GM23338 (cell line): ENCODE data around the gene LPP. TPM values are rescaled to one million over a fixed set of nuclear protein-coding genes. Genes with fewer than 3 reads are reported as not detected.

Experiments
- ATAC-seq: fragments of 200-7000 bp; cut with Tn5 transposase; 3 replicates; pipeline ENCODE4 v1.9.1; 2020
- DNase-seq: peaks from one replicate; pipeline ENCODE4 v3.0.0-alpha.2; 2015; ENCODE audit warnings: low spot score
- H2AFZ ChIP-seq: fragments of 200-600 bp; sonication (generic); 2 replicates; pipeline ENCODE4 v1.8.0; 2016; ENCODE audit warnings: antibody characterized with exemption, mild to moderate bottlenecking, moderate library complexity
- H3F3A ChIP-seq: fragments of 200-600 bp; sonication (generic); replicated peaks from 2 replicates; pipeline ENCODE4 v1.8.0; 2017; ENCODE audit warnings: antibody characterized with exemption, mixed run types, low read depth
- H3K27ac ChIP-seq: fragments of 200-600 bp; sonication (generic); 2 replicates; pipeline ENCODE4 v1.6.1; 2016; ENCODE audit warnings: low read depth
- H3K27me3 ChIP-seq: fragments of 200-600 bp; sonication (generic); 2 replicates; pipeline ENCODE4 v1.8.0; 2016; ENCODE audit warnings: mild to moderate bottlenecking, mixed run types, moderate library complexity; ENCODE audit not compliant: insufficient read depth
- H3K36me3 ChIP-seq: fragments of 200-600 bp; sonication (generic); 2 replicates; pipeline ENCODE4 v1.8.0; 2016; ENCODE audit warnings: mild to moderate bottlenecking; ENCODE audit not compliant: insufficient read depth
- H3K4me1 ChIP-seq: fragments of 200-600 bp; sonication (generic); 2 replicates; pipeline ENCODE4 v1.8.0; 2016; ENCODE audit warnings: mild to moderate bottlenecking, moderate library complexity; ENCODE audit not compliant: insufficient read depth
- H3K4me2 ChIP-seq: fragments of 200-600 bp; sonication (generic); 2 replicates; pipeline ENCODE4 v1.7.1; 2017; ENCODE audit warnings: mixed run types
- H3K4me3 ChIP-seq: fragments of 200-600 bp; sonication (generic); 2 replicates; pipeline ENCODE4 v1.6.1; 2016; ENCODE audit warnings: mixed run types
- H3K79me2 ChIP-seq: fragments of 200-600 bp; sonication (generic); replicated peaks from 2 replicates; pipeline ENCODE4 v1.8.0; 2017; ENCODE audit warnings: mild to moderate bottlenecking; ENCODE audit not compliant: insufficient read depth
- H3K9me2 ChIP-seq: fragments of 200-600 bp; sonication (generic); 2 replicates; pipeline ENCODE4 v1.8.0; 2017; ENCODE audit not compliant: insufficient read depth
- H4K20me1 ChIP-seq: fragments of 200-600 bp; sonication (generic); replicated peaks from 2 replicates; pipeline ENCODE4 v1.8.0; 2017; ENCODE audit warnings: mild to moderate bottlenecking; ENCODE audit not compliant: insufficient read depth
- H3K27ac Mint-ChIP-seq: 2 replicates; pipeline ENCODE4 v1.8.0; 2020; ENCODE audit warnings: inconsistent platforms, mild to moderate bottlenecking, moderate library complexity, mixed read lengths
- H3K27me3 Mint-ChIP-seq: 3 replicates; pipeline ENCODE4 v1.8.0; 2022; ENCODE audit warnings: low read depth, mild to moderate bottlenecking, moderate library complexity, mixed read lengths, inconsistent platforms; ENCODE audit not compliant: insufficient read depth, poor library complexity
- H3K36me3 Mint-ChIP-seq: 3 replicates; pipeline ENCODE4 v1.8.0; 2021; ENCODE audit warnings: low read depth, mild to moderate bottlenecking, inconsistent platforms, moderate library complexity, mixed read lengths
- H3K4me1 Mint-ChIP-seq: 3 replicates; pipeline ENCODE4 v1.8.0; 2020; ENCODE audit warnings: mild to moderate bottlenecking, inconsistent platforms, mixed read lengths
- H3K4me3 Mint-ChIP-seq: 3 replicates; pipeline ENCODE4 v1.8.0; 2021; ENCODE audit warnings: moderate library complexity, mild to moderate bottlenecking, inconsistent platforms, mixed read lengths
- H3K9me3 Mint-ChIP-seq: 3 replicates; pipeline ENCODE4 v1.8.0; 2020; ENCODE audit warnings: moderate library complexity, mild to moderate bottlenecking, inconsistent platforms, mixed read lengths
- CREB1 ChIP-seq: fragments of 250-450 bp; sonication (Bioruptor Pico); IDR thresholded peaks from 2 replicates; pipeline ENCODE4 v1.5.0; 2020; ENCODE audit warnings: low read depth, mild to moderate bottlenecking, moderate library complexity
- CTCF ChIP-seq, 2 experiments: fragments of 200-600 bp in 1 of 2; sonication (generic) in 1 of 2; conservative IDR thresholded peaks; 2 replicates each; pipeline versions ENCODE4 v1.5.1 to v1.6.1; 2016 to 2017; ENCODE audit warnings: antibody characterized with exemption in 2 of 2, low read depth in 2 of 2, mild to moderate bottlenecking in 2 of 2, moderate library complexity in 1 of 2
- EZH2 ChIP-seq: fragments of 200-600 bp; sonication (generic); IDR thresholded peaks from one replicate; pipeline ENCODE4 v1.8.0; 2017; ENCODE audit warnings: antibody characterized with exemption, mild to moderate bottlenecking, low read depth; ENCODE audit not compliant: unreplicated experiment
- JUNB ChIP-seq: IDR thresholded peaks from one replicate; pipeline ENCODE4 v1.6.1; 2016; ENCODE audit warnings: antibody characterized with exemption; ENCODE audit not compliant: unreplicated experiment
- NANOG ChIP-seq: IDR thresholded peaks from 2 replicates; pipeline ENCODE4 v1.6.1; 2016; ENCODE audit warnings: antibody characterized with exemption, borderline replicate concordance
- POLR2AphosphoS5 ChIP-seq: IDR thresholded peaks from 2 replicates; pipeline ENCODE4 v1.6.1; 2016; ENCODE audit warnings: antibody characterized with exemption, low read depth
- ZNF114 ChIP-seq: fragments of 250-450 bp; sonication (Bioruptor Pico); IDR thresholded peaks from 2 replicates; pipeline ENCODE4 v1.5.0; 2020; ENCODE audit warnings: mild to moderate bottlenecking, moderate library complexity
- ZNF331 ChIP-seq: fragments of 250-450 bp; sonication (Bioruptor Pico); IDR thresholded peaks from 2 replicates; pipeline ENCODE4 v1.5.0; 2020; ENCODE audit warnings: low read depth, mild to moderate bottlenecking, moderate library complexity
- ZNF462 ChIP-seq: fragments of 250-450 bp; sonication (Bioruptor Pico); IDR thresholded peaks from 2 replicates; pipeline ENCODE4 v1.5.0; 2020; ENCODE audit warnings: mild to moderate bottlenecking, moderate library complexity
- polyA plus RNA-seq: library from polyadenylated mRNA; unstranded; fragments of >200 nt; fragmentation: Nextera tagmentation; extraction: Ambion mirVana; gene quantifications from 2 replicates; pipeline ENCODE4 v1.2.1, GENCODE V29; 2016
- total RNA-seq: library from RNA; depleted of rRNA; stranded (reverse); fragments of >200 nt; shearing (Covaris generic); gene quantifications from 2 replicates; pipeline ENCODE4 v1.2.3, GENCODE V29; 2014
- TF ChIP-seq, protein P1 (sequence below): IDR thresholded peaks from 2 replicates; pipeline ENCODE4 v1.6.1; 2016; ENCODE audit warnings: antibody characterized with exemption

LPP gene
- total and polyA plus RNA-seq, 2 experiments from 2014 or later: 23.0 to 35.2 TPM

DNA sequence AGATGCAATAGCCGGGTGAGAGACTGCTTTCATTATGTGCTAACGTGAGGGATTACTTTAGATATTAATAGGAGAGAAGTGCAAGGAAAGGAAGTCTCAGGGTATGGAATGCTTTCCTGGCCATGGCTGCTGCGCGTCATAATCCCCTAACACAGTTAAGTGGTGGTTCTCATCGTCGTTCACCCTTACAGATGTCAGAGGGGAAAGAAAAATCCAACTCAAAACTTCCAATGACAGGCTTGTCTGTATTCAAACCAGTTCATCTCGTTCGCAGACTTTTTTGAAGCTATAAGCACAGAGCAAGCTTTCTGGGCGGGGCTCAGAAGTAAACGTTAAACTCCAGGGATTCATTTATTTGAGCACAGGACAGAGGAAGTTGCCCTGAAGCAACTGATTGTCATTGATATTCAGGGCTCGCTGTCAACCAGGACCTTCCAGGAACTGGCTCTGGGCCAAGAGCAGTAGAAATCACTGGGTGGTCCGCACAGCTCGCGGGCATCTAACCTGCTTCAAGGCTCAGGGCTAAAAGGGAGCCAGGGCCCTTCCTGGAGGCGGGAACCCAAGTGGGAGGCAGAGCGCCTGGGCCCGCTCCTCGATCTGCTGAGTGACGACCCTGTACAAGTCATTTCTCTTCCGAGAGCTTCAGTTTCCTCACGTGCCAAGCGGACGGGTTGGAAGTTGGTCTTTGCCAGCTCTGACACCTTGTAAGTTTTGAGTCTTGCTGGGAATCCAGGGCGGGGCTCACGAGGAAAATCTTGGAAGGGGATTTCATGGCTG lies 1.1 kb upstream of the LPP start:
- H3K9me3 Mint-ChIP-seq: no peaks in the 10 kb centered on the region
- H3K79me2 ChIP-seq: peaks cover 35% of the 10 kb centered on the region
- no peaks in the 10 kb centered on the region for H3K9me2 ChIP-seq
- peaks cover 5% of the 10 kb centered on the region; the same call in 1 of the 2 replicates for H3F3A ChIP-seq
- peak overlapping the region; percentile 88 for H3K4me2 ChIP-seq
- peak overlapping the region; percentile 80 for H3K27ac ChIP-seq
- ATAC-seq: peak; percentile 57
- H3K4me1 ChIP-seq: peaks cover 24% of the 10 kb centered on the region
- H3K36me3 Mint-ChIP-seq: no peaks in the 10 kb centered on the region
- no peaks in the 10 kb centered on the region for H3K36me3 ChIP-seq
- peak overlapping the region; percentile 99 for H3K27ac Mint-ChIP-seq
- no peaks in the 10 kb centered on the region; the same call in 1 of the 2 replicates for H4K20me1 ChIP-seq
- peak overlapping the region; percentile 88 for H3K4me3 ChIP-seq
- H3K27me3 ChIP-seq: peaks cover 5% of the 10 kb centered on the region; the same call in 1 of the 2 replicates
- H3K27me3 Mint-ChIP-seq: peaks cover 11% of the 10 kb centered on the region
- DNase-seq: peak; percentile 83
- peaks cover 41% of the 10 kb centered on the region for H3K4me1 Mint-ChIP-seq
- peak overlapping the region; percentile 95 for H3K4me3 Mint-ChIP-seq
- TF ChIP-seq ZNF331 (CRISPR knock-in tag) (no peak), NANOG (peak; percentile 33; the same call in 1 of the 2 replicates)
- TF ChIP-seq, protein P1, sequence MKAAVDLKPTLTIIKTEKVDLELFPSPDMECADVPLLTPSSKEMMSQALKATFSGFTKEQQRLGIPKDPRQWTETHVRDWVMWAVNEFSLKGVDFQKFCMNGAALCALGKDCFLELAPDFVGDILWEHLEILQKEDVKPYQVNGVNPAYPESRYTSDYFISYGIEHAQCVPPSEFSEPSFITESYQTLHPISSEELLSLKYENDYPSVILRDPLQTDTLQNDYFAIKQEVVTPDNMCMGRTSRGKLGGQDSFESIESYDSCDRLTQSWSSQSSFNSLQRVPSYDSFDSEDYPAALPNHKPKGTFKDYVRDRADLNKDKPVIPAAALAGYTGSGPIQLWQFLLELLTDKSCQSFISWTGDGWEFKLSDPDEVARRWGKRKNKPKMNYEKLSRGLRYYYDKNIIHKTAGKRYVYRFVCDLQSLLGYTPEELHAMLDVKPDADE: peak; percentile 29; the same call in 1 of the 2 replicates
- H2AFZ ChIP-seq: no peak overlapping the region

- no peaks in the 10 kb centered on the region for H3K36me3 Mint-ChIP-seq
- Histone ChIP-seq H3K27me3 (peaks cover 5% of the 10 kb centered on the region; the same call in 1 of the 2 replicates), H3F3A (peaks cover 5% of the 10 kb centered on the region; the same call in 1 of the 2 replicates), H3K9me2 (no peaks in the 10 kb centered on the region), H3K4me2 (peak overlapping the region; percentile 88), H3K4me3 (peak overlapping the region; percentile 88), H2AFZ (no peak overlapping the region), H4K20me1 (no peaks in the 10 kb centered on the region; the same call in 1 of the 2 replicates), H3K36me3 (no peaks in the 10 kb centered on the region), H3K4me1 (peaks cover 29% of the 10 kb centered on the region), H3K79me2 (peaks cover 41% of the 10 kb centered on the region), H3K27ac (peak overlapping the region; percentile 92)
- peaks cover 45% of the 10 kb centered on the region for H3K4me1 Mint-ChIP-seq
- DNase-seq (peak; percentile 95), ATAC-seq (peak; percentile 77)
- peaks cover 12% of the 10 kb centered on the region for H3K27me3 Mint-ChIP-seq
- peak overlapping the region; percentile 99 for H3K27ac Mint-ChIP-seq
- peak overlapping the region; percentile 95 for H3K4me3 Mint-ChIP-seq
- no peaks in the 10 kb centered on the region for H3K9me3 Mint-ChIP-seq
- TF ChIP-seq ZNF462 (CRISPR knock-in tag) (no peak), EZH2 (no peak), ZNF114 (CRISPR knock-in tag) (no peak), JUNB (no peak), NANOG (no peak), CREB1 (CRISPR knock-in tag) (peak; percentile 81), CTCF (conservative IDR thresholded peaks at IDR 0.05; ENCODE audit: low read depth in 2 of 2) (no peak), POLR2AphosphoS5 (no peak; the same call in 1 of the 2 replicates)
Observed at GRCh38 chr3:188153437-188154013, 432 bp upstream of the LPP start.
